ENCODE data around the gene HOXA10. TPM values are rescaled to one million over a fixed set of nuclear protein-coding genes. Genes with fewer than 3 reads are reported as not detected.

Gene HOXA10
- total RNA-seq, 2 donors from 2014 or later = 8.9 to 9.2 TPM

GRCh38 chr7:27130540-27131389, 43.4 kb downstream of the HOXA10 start, which contains the start of gene HOXA4:
Gene HOXA4 (minus strand): TSS chr7:27130757. CDS start chr7:27130733, 24 bp downstream.
- intact Hi-C loops (cut with DNase I) = no loop called here
- peak; percentile 97 for DNase-seq (ENCODE audit: low spot score)

GRCh38 chr7:27129729-27130539, 44.2 kb downstream of the HOXA10 start:
- intact Hi-C loops (cut with DNase I) = loop anchor here in 1 of 2 donors (10.0 kb wide), 1 partner anchor 95 kb away; no protein-coding TSS in a partner anchor
- no peak for DNase-seq (ENCODE audit: low spot score)

GRCh38 chr7:27128776-27129728, 45.1 kb downstream of the HOXA10 start:
- intact Hi-C loops (cut with DNase I) = loop anchor here in 1 of 2 donors (10.0 kb wide), 1 partner anchor 94 kb away; no protein-coding TSS in a partner anchor
- DNase-seq (ENCODE audit: low spot score) = no peak

GRCh38 chr7:27128034-27128433, 46.1 kb downstream of the HOXA10 start:
- intact Hi-C loops (cut with DNase I) = loop anchor here in 1 of 2 donors (10.0 kb wide), 1 partner anchor 93 kb away; no protein-coding TSS in a partner anchor
- no peak for DNase-seq (ENCODE audit: low spot score)

DNA sequence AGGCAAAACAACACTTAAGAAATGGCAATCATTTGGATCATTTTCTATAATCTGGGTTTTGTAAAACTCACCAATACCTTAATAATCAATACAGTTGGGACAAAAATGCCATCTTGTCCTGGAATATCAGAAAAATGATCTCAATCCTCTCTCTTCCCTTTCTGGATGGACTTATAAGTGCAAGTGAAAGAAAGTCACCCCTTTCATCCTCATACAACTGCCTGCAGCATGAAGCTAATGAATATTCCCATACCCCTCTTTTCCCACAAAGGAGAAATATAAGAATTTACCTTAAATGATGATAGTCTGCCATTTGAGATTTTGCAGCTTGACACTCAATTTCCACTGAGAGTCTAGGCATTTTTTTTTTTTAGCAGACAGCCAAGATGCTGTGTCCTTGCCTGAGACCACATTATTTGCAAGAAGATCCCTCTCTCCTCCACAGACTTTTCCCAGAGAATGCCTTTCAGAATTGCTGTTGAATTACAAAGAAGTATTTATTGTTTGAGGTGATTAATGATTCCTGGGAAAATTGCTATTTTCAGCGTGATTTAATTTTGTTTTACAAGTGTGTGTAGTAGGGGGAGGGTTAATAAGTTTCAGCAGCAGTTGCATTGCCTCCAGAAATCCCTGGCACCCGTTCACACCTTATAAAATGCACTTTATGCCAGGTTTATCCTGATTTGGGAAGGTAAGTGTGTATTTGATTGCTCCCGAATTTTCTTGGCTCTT, 47.4 kb downstream of the HOXA10 start:
- intact Hi-C loops (cut with DNase I) = loop anchor here in 1 of 2 donors (10.0 kb wide), 1 partner anchor 92 kb away; no protein-coding TSS in a partner anchor
- DNase-seq (ENCODE audit: low spot score) = no peak

- DNase-seq (ENCODE audit: low spot score) = no peak
- intact Hi-C loops (cut with DNase I) = loop anchor here in 1 of 2 donors (10.0 kb wide), 1 partner anchor 91 kb away; no protein-coding TSS in a partner anchor
Observed at GRCh38 chr7:27125986-27126394, 48.1 kb downstream of the HOXA10 start.

- no peak for DNase-seq (ENCODE audit: low spot score)
- intact Hi-C loops (cut with DNase I) = loop anchor here in 1 of 2 donors (10.0 kb wide), 1 partner anchor 90 kb away; no protein-coding TSS in a partner anchor
Observed at GRCh38 chr7:27124902-27125689, 49.0 kb downstream of the HOXA10 start.

DNA sequence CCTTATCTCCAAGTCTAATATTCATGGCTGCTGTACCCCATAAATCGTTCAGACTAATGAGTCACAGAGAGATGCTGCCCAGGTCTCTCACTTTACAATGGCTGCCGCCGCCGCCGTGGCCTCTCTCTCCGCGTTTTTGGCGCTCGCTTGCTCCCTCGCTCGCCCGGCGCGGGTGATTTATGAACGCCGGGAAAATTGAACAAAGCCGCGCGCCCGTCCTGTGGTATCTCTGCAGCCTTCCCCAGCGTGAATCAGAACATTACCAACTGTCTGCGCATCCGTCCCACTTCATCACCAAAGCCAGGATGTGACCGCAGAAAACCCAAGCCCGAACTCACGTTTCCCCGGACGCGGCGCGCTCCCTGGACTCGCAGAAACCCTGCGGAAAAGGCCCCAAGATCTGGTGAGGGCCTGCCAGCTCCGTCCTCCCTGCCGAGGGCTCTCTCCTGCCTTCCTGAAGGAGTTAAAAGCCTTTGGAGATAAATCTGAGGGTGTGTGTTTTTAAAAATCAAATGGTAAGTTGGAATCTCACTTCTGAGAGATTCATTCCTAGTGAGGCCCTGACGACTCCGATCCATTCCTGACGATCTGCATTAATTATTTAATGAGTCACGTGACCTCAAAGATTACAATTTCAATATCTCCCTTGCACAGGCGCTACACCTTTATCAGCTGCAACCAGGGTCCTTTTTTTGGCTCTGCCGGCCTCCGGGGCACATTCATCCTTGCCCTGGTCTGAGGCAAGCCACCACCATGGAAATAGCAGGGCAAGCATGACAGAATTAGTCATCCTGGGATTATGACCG, 49.8 kb downstream of the HOXA10 start:
- intact Hi-C loops (cut with DNase I) = loop anchor here in 1 of 2 donors (10.0 kb wide), 1 partner anchor 89 kb away; no protein-coding TSS in a partner anchor
- DNase-seq (ENCODE audit: low spot score) = peak; percentile 96

DNA sequence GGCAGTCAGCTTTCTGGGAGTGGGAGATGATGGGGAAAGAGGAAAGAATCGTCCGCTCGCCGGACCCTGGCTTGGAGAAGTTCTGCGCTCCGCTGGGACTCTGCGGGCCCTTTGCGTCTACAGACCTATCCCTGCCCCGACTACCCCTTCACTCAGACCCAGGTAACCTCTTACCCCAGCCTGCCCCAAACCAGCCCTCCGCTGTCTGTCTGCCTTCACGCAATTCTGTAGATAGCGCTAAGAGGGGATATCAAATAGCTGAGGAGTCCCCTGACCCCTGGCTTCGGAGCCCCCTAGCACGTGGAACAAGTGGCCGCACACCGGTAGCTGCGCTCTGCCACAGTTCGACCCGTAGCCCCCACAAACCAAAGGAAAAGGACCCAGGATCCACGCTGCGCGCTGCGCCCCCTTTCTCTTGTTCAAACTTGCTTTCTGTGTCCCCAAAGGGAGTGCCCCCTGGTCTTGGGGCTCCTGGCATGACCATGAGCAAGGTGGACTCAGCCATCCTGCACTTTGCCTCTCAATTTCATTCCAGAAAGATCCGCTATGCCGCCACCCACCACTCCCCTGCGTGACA, 50.6 kb downstream of the HOXA10 start:
- DNase-seq (ENCODE audit: low spot score) = peak; percentile 83
- intact Hi-C loops (cut with DNase I) = loop anchor here in 1 of 2 donors (10.0 kb wide), 1 partner anchor 89 kb away; no protein-coding TSS in a partner anchor

GRCh38 chr7:27123007-27123476, 51.1 kb downstream of the HOXA10 start:
- intact Hi-C loops (cut with DNase I) = loop anchor here in 1 of 2 donors (10.0 kb wide), 1 partner anchor 88 kb away; no protein-coding TSS in a partner anchor

DNA sequence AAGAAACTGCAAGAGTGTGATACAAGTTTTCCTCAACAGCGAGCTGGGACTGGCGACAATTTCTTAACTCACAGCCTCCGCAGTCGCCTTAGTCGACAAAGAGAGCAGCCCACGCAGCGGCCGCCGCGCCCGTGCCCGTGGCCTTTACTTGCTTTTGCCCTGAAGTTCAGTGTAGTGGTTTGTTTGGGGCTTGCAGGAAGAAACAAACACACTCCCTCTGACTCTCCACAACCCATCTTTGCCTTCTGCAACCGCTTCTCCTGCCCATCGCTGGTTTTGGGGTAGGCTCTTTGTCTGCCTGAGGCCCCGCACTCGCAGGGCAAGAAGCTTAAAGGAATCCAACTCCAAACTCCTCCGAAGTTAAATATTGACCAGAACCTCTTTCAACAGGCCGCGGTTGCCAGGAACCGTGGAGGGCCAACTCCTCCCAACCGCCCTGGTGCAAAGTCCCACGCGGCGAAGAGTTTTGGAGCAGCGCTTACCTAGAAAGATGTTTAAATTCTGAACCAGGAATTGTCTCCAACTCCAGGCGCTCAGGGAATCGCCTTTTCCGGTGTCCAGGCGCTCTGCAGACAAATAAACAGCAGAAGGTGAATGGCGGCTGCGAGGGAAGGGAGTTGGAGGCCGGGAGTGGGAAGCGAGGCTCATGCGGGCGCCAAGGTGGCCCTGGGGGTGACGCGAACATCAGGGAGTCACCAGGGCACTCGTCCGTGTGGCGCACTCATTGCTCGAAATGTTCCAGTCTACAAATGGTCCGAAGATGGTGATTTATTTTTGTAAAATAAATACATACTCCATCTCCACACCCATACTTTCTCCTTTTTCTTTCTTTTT, 51.8 kb downstream of the HOXA10 start:
- intact Hi-C loops (cut with DNase I) = loop anchor here in 1 of 2 donors (10.0 kb wide), 1 partner anchor 87 kb away; no protein-coding TSS in a partner anchor

More at GRCh38 chr7:27123007-27123476, 51.1 kb downstream of the HOXA10 start:
- DNase-seq (ENCODE audit: low spot score) = no peak

GRCh38 chr7:27121684-27122076, 52.4 kb downstream of the HOXA10 start:
- intact Hi-C loops (cut with DNase I) = loop anchor here in 1 of 2 donors (10.0 kb wide), 1 partner anchor 87 kb away; no protein-coding TSS in a partner anchor

More for the DNA sequence above, 51.8 kb downstream of the HOXA10 start:
- DNase-seq (ENCODE audit: low spot score) = peak; percentile 76

More at GRCh38 chr7:27121684-27122076, 52.4 kb downstream of the HOXA10 start:
- DNase-seq (ENCODE audit: low spot score) = no peak

Data from posterior vena cava (tissue), 2 donors.